GM04503 (cell line): ENCODE results near the gene KLHDC9.
A peak's percentile ranks its signal among the peaks of the same experiment; 100 is the strongest.

Experiments used
- DNase-seq: peaks from one replicate; pipeline ENCODE4 v3.0.0-alpha.2; 2012; ENCODE audit warnings: low read depth

Gene KLHDC9

DNA sequence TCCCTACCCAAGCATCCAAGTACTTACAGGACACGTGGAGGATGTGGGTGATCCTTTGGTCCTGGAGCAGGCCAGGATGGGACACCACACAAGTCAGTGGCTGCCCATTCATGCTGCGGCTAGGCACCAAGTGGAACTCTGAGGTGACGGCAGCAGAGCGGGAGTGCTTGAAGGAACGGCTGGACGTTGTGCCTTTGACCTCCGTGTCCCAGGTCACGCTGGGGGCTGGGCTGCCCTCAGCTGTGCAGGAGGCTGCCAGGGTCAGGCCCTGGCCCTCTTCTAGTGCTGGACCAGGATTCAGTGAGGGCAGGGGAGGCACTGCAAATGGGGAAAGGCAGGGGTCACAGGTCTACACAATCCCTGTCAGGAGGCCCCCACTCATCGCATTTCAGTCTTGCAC, 20.7 kb upstream of the KLHDC9 start:
- DNase-seq, result no peak

DNA sequence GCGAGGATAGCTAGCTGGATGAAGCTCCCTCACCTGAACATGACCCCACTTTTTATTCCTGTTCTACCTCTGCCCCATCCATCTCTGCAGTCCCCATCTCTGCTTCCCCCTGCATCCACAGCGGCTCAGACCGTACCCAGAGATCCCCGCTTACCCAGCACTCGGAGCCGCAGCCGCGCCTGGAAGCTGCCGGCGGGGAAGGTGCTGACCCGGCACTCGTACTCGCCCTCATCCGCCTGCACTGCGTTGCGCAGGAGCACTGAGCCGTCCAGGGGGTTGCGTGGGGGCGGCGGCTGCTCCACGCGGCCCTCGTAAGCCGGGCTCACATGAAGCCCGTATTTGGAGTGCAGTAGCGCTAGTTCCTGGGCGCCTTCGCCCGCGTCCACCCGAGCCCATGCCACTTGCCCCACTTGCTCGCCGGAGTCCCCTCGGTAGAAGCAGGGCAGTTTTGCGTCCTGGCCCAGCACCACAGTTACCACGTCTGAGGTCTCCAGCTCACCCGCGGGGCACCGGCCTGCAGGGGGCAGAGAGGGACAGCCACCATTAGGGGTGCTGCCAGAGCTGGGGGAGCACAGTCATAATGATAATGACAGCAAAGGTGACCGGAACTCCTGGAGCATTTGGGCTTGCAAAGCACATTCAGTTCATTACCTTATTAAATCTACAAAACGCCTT, 18.6 kb upstream of the KLHDC9 start:
- no peak for DNase-seq

GRCh38 chr1:161080441-161081405, 17.4 kb upstream of the KLHDC9 start:
- no peak for DNase-seq

GRCh38 chr1:161081519-161081918, 16.6 kb upstream of the KLHDC9 start:
- DNase-seq, result no peak

DNA sequence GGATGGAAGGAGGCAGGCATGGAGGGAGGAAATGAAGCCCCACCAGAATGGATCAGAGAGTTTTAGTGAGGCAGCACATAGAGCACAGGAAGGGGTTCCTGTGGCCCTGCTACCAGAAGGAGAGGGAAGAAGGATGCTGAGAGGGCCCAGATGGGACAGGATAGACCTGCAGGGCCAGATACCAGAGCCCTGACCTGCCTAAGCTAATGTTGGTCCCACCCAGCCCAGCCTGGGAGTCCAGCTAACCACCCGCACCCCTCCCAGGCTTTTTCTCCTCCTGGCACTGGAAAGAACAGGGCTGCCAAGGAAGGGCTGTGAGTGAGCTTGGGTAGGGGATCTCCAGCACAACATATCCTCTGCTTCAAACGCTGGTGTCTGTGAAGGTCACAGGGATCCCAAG, 15.7 kb upstream of the KLHDC9 start:
- DNase-seq, result no peak

DNA sequence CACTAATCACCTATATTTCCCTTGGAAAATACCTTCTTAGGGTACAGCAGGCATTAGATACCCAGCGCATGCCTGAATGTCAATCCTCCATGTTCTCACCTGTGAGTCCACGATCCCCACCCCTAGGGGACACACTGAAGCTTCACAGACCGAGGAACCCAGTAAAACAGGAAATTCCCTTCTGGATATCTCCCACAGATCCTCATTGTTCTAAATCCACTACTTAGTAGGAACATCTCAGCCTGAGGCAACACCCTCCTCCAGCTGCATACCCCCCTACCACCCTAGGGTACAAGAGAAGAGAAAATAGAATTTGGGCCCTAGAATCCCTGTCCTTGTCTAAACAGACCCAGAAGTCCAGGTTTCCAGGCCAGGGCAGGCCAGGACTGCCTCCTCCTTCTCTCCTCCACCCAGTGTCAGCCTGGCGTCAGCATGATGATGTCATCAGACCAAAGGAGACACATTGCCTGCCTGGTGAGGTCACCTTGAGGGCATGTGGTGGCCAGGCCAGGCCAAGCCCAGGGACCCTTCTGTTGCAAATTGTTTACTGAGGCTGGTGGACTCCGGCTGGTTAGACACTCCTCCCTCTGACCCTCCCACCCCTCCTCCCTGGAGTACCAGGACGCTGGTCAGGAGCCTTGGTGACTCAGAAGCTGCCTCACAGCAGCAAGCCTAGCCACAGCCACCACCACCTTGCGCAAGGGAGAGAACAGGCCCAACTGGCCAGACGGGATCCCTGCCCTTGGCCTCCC, 15.0 kb upstream of the KLHDC9 start:
- peak; percentile 80 for DNase-seq

GRCh38 chr1:161083748-161084596, 14.2 kb upstream of the KLHDC9 start:
- no peak for DNase-seq

- no peak for DNase-seq
Measured at GRCh38 chr1:161084597-161084988, 13.6 kb upstream of the KLHDC9 start.

GRCh38 chr1:161085165-161085564, 13.0 kb upstream of the KLHDC9 start:
- DNase-seq, result no peak

- DNase-seq, result no peak
Measured at GRCh38 chr1:161086457-161086856, 11.7 kb upstream of the KLHDC9 start.

GRCh38 chr1:161088587-161089110, 9.5 kb upstream of the KLHDC9 start:
- DNase-seq, result no peak

- DNase-seq, result no peak
Measured at GRCh38 chr1:161089251-161089924, 8.8 kb upstream of the KLHDC9 start, which contains the start of gene NECTIN4. Gene NECTIN4, minus strand, starts transcription at chr1:161089558. Its CDS starts 262 bp downstream, at chr1:161089296.

- no peak for DNase-seq
Measured at GRCh38 chr1:161089938-161090337, 8.2 kb upstream of the KLHDC9 start.

GRCh38 chr1:161090617-161091016, 7.5 kb upstream of the KLHDC9 start:
- no peak for DNase-seq

- DNase-seq, result no peak
Measured at GRCh38 chr1:161091093-161091492, 7.1 kb upstream of the KLHDC9 start.

DNA sequence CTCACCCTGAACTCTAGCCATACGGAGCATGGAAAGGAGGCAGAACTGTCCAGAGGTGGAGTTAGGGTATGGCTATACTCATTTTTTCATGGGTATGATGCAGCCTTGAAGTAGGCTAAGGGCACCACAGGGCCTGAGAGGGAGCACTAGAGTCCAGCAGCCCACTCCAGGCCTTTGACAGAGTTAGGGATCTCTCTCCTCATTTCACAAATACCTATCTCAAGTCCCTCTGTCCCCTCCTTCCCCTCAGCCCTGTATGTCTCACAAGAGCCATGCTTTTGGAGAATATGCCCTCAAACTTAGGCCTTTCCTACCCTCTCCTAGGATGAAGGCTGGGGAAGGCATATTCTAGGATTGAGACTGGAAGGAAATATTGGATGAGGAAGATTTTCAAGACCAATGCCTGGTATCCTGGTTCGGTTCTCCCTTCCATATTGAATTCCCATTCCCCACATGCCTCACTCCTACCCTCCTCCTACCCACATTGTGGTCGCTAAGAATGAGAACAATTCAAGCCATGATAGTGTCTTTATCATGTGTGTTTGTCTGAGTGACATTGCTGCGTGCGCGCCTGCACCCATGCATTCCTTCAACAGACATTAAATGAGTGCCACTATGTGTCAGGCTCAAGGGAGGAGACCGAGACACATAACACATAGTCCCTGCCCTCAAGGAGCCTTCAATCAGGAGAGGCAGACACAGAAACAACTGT, 6.2 kb upstream of the KLHDC9 start:
- no peak for DNase-seq

DNA sequence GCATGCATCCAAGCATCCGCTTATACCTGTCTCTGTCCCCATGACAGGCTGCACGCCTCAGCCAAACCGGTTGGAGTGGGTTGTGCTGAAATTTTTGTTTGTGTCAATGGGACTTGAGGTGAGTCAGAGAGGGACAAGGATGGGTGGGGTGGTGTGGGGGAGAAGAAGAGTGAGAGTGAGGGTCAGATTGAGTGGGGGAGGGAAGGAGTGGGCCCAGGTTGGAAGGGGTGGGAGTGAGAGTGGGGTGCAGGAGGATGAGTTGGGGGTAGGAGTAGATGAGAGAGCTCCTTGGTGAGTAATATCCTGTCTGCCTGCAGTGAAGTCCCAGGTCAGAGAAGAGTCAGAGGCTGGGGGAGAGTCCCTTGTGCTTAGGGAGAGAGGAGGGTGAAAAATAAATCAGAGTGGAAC, 5.5 kb upstream of the KLHDC9 start:
- DNase-seq, result no peak

DNA sequence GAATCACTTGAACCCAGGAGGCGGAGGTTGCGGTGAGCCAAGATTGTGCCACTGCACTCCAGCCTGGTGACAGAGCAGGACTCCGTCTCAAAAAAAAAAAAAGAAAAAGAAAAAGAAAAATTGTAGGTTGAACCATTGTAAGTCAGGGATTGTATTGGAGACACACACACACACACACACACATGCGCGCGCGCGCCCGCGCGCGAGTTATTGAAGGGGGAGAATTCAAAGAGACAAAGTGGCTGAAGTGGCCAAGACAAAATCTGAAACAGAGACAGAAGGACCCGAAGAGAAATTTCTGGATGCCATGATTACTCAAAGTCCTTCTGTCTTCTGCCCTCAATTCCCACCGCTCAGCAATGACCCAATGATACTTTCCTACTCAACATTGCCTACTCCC, 3.7 kb upstream of the KLHDC9 start:
- DNase-seq, result no peak

DNA sequence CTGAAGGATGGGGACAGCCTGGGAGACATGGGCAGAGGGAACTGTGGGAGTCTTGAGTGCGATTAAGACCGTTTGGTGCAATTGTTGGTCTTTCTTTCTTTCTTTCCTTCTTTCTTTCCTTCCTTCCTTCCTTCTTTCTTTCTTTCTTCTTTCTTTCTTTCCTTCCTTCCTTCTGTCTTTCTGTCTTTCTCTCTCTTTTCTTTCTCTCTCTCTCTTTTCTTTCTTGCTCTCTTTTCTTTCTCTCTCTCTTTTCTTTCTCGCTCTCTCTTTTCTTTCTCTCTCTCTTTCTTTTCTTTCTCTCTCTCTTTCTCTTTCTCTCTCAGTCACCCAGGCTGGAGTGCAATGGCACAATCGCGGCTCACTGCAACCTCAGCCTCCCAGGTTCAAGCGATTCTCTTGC, 2.9 kb upstream of the KLHDC9 start:
- DNase-seq, result no peak

- DNase-seq, result no peak
Measured at GRCh38 chr1:161096015-161096414, 2.1 kb upstream of the KLHDC9 start.
